Activated CD8-positive, alpha-beta memory T cell treated with anti-CD3 and anti-CD28 coated beads for 36 hours (primary cell): ENCODE data around the gene PATJ. TPM values are rescaled to one million over a fixed set of nuclear protein-coding genes. Genes with fewer than 3 reads are reported as not detected.
"Not testable (repeated sequence)": the region's sequence is repeated elsewhere in the genome, so short reads cannot be mapped to it uniquely, and the experiment has no call there.

Source experiments
- CTCF ChIA-PET: fragments of 350-600 bp; sonication (Branson Sonifier 250); formaldehyde crosslinking; loops from one replicate; lab custom pipeline; 2021; ENCODE audit warnings: antibody characterized with exemption; lab: Charles Lee
- POLR2A ChIA-PET: fragments of 350-600 bp; sonication (Branson Sonifier 250); formaldehyde crosslinking; loops from one replicate; lab custom pipeline; 2021; ENCODE audit warnings: antibody characterized with exemption; lab: Charles Lee
- total RNA-seq, 2 experiments: library from RNA; stranded (reverse); gene quantifications; one replicate each; pipeline ENCODE4 v1.2.3, GENCODE V29; 2021

The PATJ gene
- total RNA-seq, 2 experiments from 2014 or later, result 8.4 to 9.0 TPM

- POLR2A ChIA-PET, result interaction anchor here (0.6 kb wide), 1 partner anchor 21 kb away, joined by 7 read pairs; no protein-coding TSS in a partner anchor
- CTCF ChIA-PET, result no interaction called here
Measured at GRCh38 chr1:61743716-61744580, 1.7 kb downstream of the PATJ start.

- ChIA-PET CTCF (no interaction called here), POLR2A (no interaction called here)
Measured at GRCh38 chr1:61746813-61747212, 4.5 kb downstream of the PATJ start.

DNA sequence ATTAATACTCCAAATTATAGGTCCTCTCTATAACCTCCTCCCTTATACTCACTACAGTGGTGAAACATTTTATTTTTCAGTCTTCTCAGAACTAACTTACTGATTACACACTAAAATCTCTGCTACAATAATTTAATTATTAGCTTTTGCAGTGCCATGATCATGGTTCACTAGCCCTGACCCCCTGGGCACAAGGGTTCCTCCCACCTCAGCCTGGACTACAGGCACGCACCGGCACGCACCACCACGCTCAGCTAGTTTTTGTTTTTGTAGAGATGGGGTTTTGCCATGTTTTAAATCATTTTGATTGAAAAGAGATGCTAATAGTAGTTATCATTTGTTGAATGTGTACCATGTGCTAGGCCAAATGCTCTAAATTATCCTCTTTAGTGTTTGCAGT, 6.3 kb downstream of the PATJ start:
- ChIA-PET CTCF (no interaction called here), POLR2A (no interaction called here)

DNA sequence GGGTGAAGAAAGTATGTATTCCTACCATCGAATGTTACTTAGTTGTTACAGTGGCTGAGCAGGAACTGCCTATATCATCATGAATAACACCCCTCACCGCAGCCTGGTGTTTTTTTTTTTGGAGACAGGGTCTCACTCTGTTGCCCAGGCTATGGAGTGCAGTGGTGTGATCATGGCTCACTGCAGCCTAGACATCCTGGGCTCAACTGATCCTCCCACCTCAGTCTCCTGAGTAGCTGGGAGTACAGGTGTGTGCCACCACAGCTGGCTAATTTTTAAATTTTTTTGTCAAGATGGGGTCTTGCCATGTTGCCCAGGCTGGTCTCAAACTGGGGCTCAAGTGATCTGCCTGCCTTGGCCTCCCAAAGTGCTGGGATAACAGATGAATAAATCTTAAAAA, 7.3 kb downstream of the PATJ start:
- ChIA-PET CTCF (interaction anchor here (0.7 kb wide), 1 partner anchor 66 kb away, joined by 4 read pairs; no protein-coding TSS in a partner anchor), POLR2A (no interaction called here)

DNA sequence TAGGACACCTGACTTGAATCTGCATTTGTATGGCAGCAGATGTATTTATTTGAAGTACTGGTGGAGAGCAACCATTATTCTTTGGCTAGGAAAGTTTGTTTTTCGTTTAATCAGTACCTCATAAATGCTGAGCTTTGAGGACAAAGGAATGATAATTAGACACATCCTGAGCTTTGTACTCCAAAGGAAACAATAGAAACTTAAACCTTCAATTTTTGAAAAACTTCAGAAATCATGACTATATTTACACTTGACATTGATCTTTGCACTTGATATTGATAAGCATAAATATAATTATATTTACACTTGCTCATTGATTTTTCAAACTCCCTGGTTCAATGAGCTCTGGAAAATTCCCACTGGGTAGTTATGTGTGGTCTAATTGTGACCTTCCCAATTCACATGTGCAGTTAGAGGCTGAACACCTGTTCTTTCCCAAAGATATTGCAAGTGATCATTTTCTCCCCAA, 10.7 kb downstream of the PATJ start:
- ChIA-PET CTCF (no interaction called here), POLR2A (no interaction called here)

GRCh38 chr1:61753998-61754508, 11.8 kb downstream of the PATJ start:
- CTCF ChIA-PET, result no interaction called here

GRCh38 chr1:61754545-61754944, 12.3 kb downstream of the PATJ start:
- ChIA-PET CTCF (no interaction called here), POLR2A (interaction anchor here (0.6 to 0.7 kb wide), 2 partner anchors 21 to 29 kb away, joined by 3 to 4 read pairs; partner anchors contain the start of gene TM2D1)

More at GRCh38 chr1:61753998-61754508, 11.8 kb downstream of the PATJ start:
- POLR2A ChIA-PET, result interaction anchor here (0.6 to 0.7 kb wide), 2 partner anchors 21 to 29 kb away, joined by 3 to 4 read pairs; partner anchors contain the start of gene TM2D1

GRCh38 chr1:61756773-61757172, 14.5 kb downstream of the PATJ start:
- POLR2A ChIA-PET, result no interaction called here
- CTCF ChIA-PET, result no interaction called here

GRCh38 chr1:61757950-61758349, 15.7 kb downstream of the PATJ start:
- CTCF ChIA-PET, result interaction anchor here (1.2 kb wide), 1 partner anchor 54 kb away, joined by 3 read pairs; no protein-coding TSS in a partner anchor
- POLR2A ChIA-PET, result no interaction called here

DNA sequence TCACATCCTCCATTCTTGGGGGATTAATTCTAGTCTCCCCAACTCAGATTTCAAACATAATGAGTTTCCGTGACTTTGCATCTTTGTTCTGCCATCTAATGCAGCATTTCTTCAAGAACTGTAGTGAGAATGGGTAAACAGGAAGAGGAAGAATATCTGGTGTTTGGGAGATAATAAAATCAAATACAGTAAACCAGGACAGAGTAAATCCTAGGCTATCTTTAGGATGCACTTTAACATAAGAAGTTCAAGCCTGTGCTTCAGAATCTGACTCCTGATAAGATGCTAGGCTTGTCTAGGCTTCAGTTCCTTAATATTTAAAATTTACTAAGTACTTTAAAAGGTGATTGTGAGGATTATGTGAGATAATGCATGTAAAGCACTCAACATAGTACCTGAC, 27.9 kb downstream of the PATJ start:
- ChIA-PET POLR2A (no interaction called here), CTCF (interaction anchor here (0.7 kb wide), 1 partner anchor 39 kb away, joined by 3 read pairs; no protein-coding TSS in a partner anchor)

DNA sequence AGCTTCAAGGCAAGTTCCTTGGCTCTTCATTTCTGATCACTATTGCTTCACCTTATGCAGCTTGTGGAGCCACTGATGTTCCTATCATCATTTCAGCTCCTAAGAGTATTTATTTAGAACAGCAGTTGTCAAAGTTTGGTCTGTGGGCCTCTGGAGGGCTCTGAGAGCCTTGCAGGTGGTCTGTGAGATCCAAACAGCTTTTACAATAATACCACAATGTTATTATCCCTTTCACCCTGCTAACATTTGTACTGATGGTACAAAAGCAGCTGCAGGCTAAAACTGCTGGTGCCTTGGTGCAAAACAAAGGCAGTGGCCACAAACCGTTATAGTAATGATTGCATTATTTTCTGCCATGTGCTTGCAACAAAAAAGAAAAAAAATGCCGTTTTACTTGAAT, 33.8 kb downstream of the PATJ start:
- CTCF ChIA-PET, result no interaction called here

GRCh38 chr1:61779231-61779630, 37.0 kb downstream of the PATJ start:
- POLR2A ChIA-PET, result no interaction called here
- CTCF ChIA-PET, result interaction anchor here (1.0 kb wide), 1 partner anchor 66 kb away, joined by 6 read pairs; no protein-coding TSS in a partner anchor

More for the DNA sequence above, 33.8 kb downstream of the PATJ start:
- POLR2A ChIA-PET, result no interaction called here

GRCh38 chr1:61781151-61781550, 38.9 kb downstream of the PATJ start:
- CTCF ChIA-PET, result no interaction called here
- POLR2A ChIA-PET, result no interaction called here

DNA sequence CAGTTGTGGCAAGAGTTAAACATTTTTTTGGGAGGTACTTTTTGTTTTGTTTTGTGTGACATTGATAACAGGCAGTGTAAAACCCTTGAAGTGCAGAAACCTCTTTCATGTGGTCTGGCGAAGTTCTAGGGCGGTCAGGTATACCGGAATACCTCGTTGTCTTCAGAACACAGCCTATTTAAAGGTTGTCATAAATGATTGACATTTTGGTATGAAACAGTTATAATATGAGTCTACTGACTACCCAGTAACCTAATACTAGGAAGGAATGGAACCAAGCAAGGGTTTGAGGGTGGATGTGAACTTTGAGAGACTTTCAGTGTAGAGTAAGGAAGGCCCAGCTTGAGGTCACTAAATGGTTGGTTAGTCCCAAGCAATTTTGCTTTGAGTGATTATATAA, 40.5 kb downstream of the PATJ start:
- ChIA-PET CTCF (interaction anchor here (0.7 to 1.2 kb wide), 4 partner anchors 14 to 805 kb away, joined by 3 to 4 read pairs (median 4); no protein-coding TSS in a partner anchor), POLR2A (no interaction called here)

DNA sequence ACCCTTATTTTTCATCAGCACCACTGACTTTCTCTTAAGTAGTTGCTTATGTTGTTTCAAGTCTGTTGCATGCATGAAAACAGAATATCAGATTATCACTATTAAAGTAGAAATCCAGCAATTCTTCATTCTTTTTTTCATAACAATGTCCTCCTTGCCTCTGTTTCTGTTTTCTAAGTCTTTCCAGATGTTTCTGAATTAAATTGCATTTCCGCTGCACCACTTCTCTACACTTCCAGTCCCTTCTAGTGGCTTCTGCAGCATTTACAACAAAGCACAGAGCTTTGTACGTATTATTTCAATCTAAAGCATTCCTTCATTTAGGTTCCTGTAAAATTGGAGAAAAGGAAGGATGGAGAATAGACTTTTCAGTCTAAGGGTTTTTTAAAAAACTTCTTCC, 42.4 kb downstream of the PATJ start:
- POLR2A ChIA-PET, result no interaction called here
- CTCF ChIA-PET, result no interaction called here

DNA sequence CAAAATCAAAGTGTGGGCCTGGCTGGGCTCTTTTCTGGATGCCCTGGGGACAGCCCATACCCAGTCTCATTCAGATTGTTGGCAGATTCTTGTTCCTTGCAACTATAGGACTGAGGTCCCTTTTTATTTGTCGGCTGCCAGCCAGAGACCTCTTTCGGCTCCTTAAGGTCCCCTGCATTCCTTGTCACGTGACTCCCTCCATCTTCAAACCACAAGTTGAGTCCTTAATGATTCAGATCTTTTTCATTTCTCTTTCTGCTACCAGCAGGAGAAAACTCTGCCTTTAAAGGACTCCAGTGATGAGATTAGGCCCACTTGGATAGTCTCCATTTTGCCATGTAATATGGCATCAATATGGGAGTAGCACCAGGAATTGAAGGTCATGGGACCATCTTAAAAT, 48.6 kb downstream of the PATJ start:
- ChIA-PET POLR2A (no interaction called here), CTCF (no interaction called here)

GRCh38 chr1:61797045-61797755, 54.9 kb downstream of the PATJ start:
- ChIA-PET CTCF (interaction anchor here (1.3 kb wide), 1 partner anchor 15 kb away, joined by 4 read pairs; no protein-coding TSS in a partner anchor), POLR2A (no interaction called here)

DNA sequence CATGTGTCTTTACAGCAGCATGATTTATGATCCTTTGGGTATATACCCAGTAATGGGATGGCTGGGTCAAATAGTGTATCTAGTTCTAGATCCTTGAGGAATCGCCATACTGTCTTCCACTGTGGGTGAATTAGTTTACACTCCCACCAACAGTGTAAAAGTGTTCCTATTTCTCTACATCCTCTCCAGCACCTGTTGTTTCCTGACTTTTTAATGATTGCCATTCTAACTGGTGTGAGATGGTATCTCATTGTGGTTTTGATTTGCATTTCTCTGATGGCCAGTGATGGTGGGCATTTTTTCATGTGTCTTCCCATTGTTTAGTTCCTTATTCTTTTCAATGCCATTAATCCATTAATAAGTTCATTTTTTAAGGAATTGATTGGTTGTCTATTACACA, 58.8 kb downstream of the PATJ start:
- CTCF ChIA-PET, POLR2A ChIA-PET: not testable (repeated sequence)

DNA sequence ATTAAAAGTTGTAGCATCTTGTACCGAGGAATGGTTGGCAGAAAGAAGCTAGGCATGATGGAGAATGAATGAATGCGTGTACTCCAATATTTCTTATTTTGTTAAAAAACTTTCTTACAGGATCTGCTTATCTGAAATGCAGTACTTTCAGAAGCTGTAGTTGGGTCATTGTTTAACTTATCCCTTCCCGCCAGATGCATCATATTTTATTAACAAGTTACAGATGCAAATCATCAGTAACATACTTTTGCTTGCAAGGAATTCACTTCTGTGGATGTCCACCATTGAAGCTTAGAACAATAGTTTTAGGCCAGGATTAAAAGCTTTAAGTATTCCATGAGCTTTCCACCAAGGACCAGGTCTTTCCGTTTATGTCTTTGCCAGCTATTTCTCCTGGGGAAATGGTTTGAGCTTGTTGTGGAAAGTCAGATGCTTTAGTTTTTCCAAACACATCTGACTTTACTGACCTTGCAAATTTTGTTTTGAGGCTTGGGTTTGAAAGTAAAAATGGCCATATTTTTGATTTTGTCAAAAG, 65.4 kb downstream of the PATJ start:
- POLR2A ChIA-PET, result no interaction called here
- CTCF ChIA-PET, result interaction anchor here (0.6 kb wide), 1 partner anchor 14 kb away, joined by 3 read pairs; no protein-coding TSS in a partner anchor
